Type B pancreatic cell (in vitro differentiated cells): ENCODE measurements around the gene RASSF4. TPM values are rescaled to one million over a fixed set of nuclear protein-coding genes. Genes with fewer than 3 reads are reported as not detected.

ENCODE experiments used
- DNase-seq: peaks from one replicate; pipeline ENCODE4 v3.0.0; 2021; ENCODE audit warnings: mixed read lengths; ENCODE audit not compliant: unreplicated experiment; ENCODE audit errors: extremely low spot score
- H3K27ac Mint-ChIP-seq: 2 replicates; pipeline ENCODE4 v1.8.0; 2021; ENCODE audit warnings: mild to moderate bottlenecking, mixed read lengths
- H3K27me3 Mint-ChIP-seq: 2 replicates; pipeline ENCODE4 v1.8.0; 2021; ENCODE audit warnings: mixed read lengths
- H3K36me3 Mint-ChIP-seq: 2 replicates; pipeline ENCODE4 v1.8.0; 2021; ENCODE audit warnings: mixed read lengths
- H3K4me1 Mint-ChIP-seq: one replicate; pipeline ENCODE4 v1.8.0; 2021; ENCODE audit warnings: mixed read lengths; ENCODE audit not compliant: unreplicated experiment
- H3K4me3 Mint-ChIP-seq: 2 replicates; pipeline ENCODE4 v1.8.0; 2021; ENCODE audit warnings: mild to moderate bottlenecking, mixed read lengths
- H3K9me3 Mint-ChIP-seq: 2 replicates; pipeline ENCODE4 v1.8.0; 2021; ENCODE audit warnings: mixed read lengths
- total RNA-seq: library from RNA; stranded (reverse); gene quantifications from 2 replicates; pipeline ENCODE4 v1.2.1, GENCODE V29; 2021; ENCODE audit warnings: low replicate concordance
- TF ChIP-seq, protein P1 (sequence below): fragments of 200-600 bp; sonication (generic); conservative IDR thresholded peaks from 2 replicates; pipeline ENCODE4 v1.5.0; 2021; ENCODE audit warnings: antibody characterized with exemption, mild to moderate bottlenecking

The RASSF4 gene
- total RNA-seq, 1 donor from 2014 or later: 27.9 TPM

GRCh38 chr10:44950326-44951225, 9.0 kb upstream of the RASSF4 start:
- peaks cover 26% of the 10 kb centered on the region for H3K4me1 Mint-ChIP-seq
- H3K36me3 Mint-ChIP-seq: no peaks in the 10 kb centered on the region
- DNase-seq: peak; percentile 39
- no peaks in the 10 kb centered on the region for H3K9me3 Mint-ChIP-seq
- TF ChIP-seq, protein P1, sequence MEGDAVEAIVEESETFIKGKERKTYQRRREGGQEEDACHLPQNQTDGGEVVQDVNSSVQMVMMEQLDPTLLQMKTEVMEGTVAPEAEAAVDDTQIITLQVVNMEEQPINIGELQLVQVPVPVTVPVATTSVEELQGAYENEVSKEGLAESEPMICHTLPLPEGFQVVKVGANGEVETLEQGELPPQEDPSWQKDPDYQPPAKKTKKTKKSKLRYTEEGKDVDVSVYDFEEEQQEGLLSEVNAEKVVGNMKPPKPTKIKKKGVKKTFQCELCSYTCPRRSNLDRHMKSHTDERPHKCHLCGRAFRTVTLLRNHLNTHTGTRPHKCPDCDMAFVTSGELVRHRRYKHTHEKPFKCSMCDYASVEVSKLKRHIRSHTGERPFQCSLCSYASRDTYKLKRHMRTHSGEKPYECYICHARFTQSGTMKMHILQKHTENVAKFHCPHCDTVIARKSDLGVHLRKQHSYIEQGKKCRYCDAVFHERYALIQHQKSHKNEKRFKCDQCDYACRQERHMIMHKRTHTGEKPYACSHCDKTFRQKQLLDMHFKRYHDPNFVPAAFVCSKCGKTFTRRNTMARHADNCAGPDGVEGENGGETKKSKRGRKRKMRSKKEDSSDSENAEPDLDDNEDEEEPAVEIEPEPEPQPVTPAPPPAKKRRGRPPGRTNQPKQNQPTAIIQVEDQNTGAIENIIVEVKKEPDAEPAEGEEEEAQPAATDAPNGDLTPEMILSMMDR: no peak
- no peak overlapping the region for H3K27ac Mint-ChIP-seq
- H3K27me3 Mint-ChIP-seq: no peaks in the 10 kb centered on the region
- H3K4me3 Mint-ChIP-seq: no peak overlapping the region

DNA sequence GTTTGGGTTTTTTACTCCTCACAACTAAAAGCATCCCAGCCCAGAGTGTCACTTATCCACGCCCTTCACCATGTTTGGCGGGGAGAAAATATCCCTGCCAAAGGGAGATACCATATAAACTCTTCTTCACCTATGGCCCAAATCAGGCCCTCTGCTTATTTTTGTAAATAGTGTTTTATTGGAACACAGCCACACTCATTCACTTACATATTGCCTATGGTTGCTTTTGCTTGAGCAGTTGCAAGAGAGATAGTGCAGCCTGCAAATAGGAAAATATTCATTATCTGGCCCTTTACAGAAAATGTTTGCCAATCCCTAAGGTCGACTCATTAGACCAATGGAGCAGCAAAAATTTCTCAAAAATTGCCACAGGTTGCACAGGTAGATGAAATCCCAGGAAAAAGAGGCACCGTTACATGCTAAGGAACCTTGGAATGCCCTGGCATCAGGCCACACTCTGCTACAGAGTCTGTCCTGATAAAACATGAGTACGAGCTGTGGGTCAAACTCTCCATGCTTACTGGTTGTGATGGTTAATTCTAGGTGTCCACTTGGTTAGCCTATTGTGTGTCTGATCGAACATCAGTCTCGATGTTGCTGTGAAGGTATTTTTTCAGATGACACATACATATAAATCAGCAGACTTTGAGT, 7.9 kb upstream of the RASSF4 start:
- no peak overlapping the region for H3K27ac Mint-ChIP-seq
- peaks cover 6% of the 10 kb centered on the region for H3K36me3 Mint-ChIP-seq
- peaks cover 26% of the 10 kb centered on the region for H3K4me1 Mint-ChIP-seq
- H3K9me3 Mint-ChIP-seq: no peaks in the 10 kb centered on the region
- no peak overlapping the region for H3K4me3 Mint-ChIP-seq
- DNase-seq: no peak
- TF ChIP-seq, protein P1: no peak
- no peaks in the 10 kb centered on the region for H3K27me3 Mint-ChIP-seq

DNA sequence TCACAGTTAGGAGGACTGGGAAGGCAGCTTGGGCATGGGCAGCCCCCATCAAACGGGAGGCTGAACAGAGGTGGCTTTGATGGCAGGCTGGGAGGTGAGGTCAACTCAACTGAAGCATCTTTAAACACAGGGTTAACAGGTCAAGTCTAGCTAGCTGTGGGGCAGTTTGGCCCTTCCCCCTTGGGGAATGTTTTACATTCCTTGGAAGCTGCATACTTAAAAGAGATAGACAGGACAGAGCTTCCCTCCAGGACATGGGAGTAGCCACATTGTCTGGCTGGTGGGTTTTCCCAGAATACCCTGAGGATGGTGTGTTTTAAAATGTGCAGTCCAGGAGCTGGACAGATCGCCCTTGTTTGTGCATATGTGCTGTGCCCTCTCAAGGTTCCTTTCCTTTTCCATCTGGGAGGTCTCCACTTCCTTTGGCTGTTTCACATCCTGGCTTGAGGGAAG, 6.8 kb upstream of the RASSF4 start:
- DNase-seq: peak; percentile 22
- Mint-ChIP-seq H3K9me3 (no peaks in the 10 kb centered on the region), H3K27me3 (no peaks in the 10 kb centered on the region), H3K4me1 (peaks cover 29% of the 10 kb centered on the region), H3K27ac (no peak overlapping the region), H3K36me3 (peaks cover 9% of the 10 kb centered on the region), H3K4me3 (peak overlapping the region; percentile 39)
- TF ChIP-seq, protein P1: no peak

DNA sequence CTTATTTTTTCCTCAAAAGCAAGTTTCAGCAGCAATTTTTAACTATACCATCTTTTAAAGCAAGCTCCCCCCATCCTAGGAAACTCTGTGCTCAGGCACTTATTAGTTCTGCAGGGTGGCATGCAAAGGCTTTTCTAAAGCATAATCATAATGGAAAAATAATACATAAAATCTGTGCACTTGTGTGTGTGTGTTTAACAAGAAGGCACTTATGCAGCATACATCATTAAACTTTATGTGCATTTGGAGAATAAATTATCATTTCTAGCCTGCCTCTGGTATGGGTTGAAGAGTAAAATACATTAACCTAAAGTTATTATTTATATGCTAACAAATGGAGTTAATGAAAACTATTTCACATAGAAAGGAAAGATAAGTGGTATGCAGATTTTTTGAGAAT, 5.6 kb upstream of the RASSF4 start:
- TF ChIP-seq, protein P1: no peak
- peaks cover 40% of the 10 kb centered on the region for H3K4me1 Mint-ChIP-seq
- H3K4me3 Mint-ChIP-seq: no peak overlapping the region
- DNase-seq: no peak
- H3K27ac Mint-ChIP-seq: no peak overlapping the region
- no peaks in the 10 kb centered on the region for H3K27me3 Mint-ChIP-seq
- H3K36me3 Mint-ChIP-seq: peaks cover 9% of the 10 kb centered on the region
- no peaks in the 10 kb centered on the region for H3K9me3 Mint-ChIP-seq

DNA sequence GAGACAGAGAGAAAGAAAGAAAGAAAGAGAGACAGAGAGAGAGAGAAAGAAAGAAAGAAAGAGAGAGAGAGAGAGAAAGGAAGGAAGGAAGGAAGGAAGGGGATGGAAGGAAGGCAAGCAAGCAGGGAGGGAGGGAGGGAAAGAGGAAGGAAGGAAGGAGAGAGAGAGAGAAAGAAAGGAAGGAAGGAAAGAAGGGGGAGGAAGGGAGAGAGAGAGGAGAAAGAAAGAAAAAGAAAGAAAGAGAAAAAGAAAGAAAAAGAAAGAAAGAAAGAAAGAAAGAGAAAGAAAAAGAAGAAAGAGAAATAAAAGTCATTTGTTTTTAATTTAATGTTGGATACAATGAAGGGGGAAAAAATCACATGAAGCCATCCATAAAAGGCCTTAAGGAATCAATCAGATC, 4.6 kb upstream of the RASSF4 start:
- TF ChIP-seq, protein P1: no peak
- Mint-ChIP-seq H3K36me3 (peaks cover 9% of the 10 kb centered on the region), H3K4me1 (peaks cover 33% of the 10 kb centered on the region), H3K4me3 (no peak overlapping the region), H3K27ac (no peak overlapping the region), H3K27me3 (no peaks in the 10 kb centered on the region), H3K9me3 (no peaks in the 10 kb centered on the region)
- no peak for DNase-seq
